Ectodermal cell (in vitro differentiated cells): ENCODE results near the gene CDH1.

ENCODE experiments used
- H3K27ac ChIP-seq: 2 replicates; pipeline ENCODE4 v1.7.0; 2013; ENCODE audit warnings: mild to moderate bottlenecking, low read depth, low read length; ENCODE audit not compliant: insufficient read depth, poor library complexity, severe bottlenecking
- H3K27me3 ChIP-seq: 2 replicates; pipeline ENCODE4 v1.7.0; 2013; ENCODE audit warnings: mild to moderate bottlenecking, low read length; ENCODE audit not compliant: insufficient read depth, control insufficient read depth, poor library complexity, severe bottlenecking
- H3K36me3 ChIP-seq: one replicate; pipeline ENCODE4 v1.7.0; 2013; ENCODE audit warnings: low read length; ENCODE audit not compliant: control insufficient read depth, insufficient read depth
- H3K4me1 ChIP-seq: one replicate; pipeline ENCODE4 v1.7.0; 2013; ENCODE audit warnings: low read length; ENCODE audit not compliant: control insufficient read depth, insufficient read depth
- H3K4me3 ChIP-seq: 2 replicates; pipeline ENCODE4 v1.7.0; 2013; ENCODE audit warnings: low read depth, low read length, control low read depth; ENCODE audit not compliant: insufficient read depth
- H3K9me3 ChIP-seq: 2 replicates; pipeline ENCODE4 v1.7.0; 2013; ENCODE audit warnings: mild to moderate bottlenecking, low read length, moderate library complexity; ENCODE audit not compliant: control insufficient read depth
- WGBS, 2 experiments: methylation state at CpG; one replicate each; pipeline ENCODE4 v1.1.7; 2013; ENCODE audit warnings: missing lambda C conversion rate in 2 of 2; 5-methylcytosine and 5-hydroxymethylcytosine counted together

The CDH1 gene

GRCh38 chr16:68743664-68744063 is 6.6 kb downstream of the CDH1 start:
- no peak overlapping the region for H3K4me3 ChIP-seq
- no peaks in the 10 kb centered on the region for H3K9me3 ChIP-seq
- peaks cover 1% of the 10 kb centered on the region for H3K27me3 ChIP-seq
- H3K4me1 ChIP-seq: no peaks in the 10 kb centered on the region
- no peak overlapping the region for H3K27ac ChIP-seq
- WGBS, 2 experiments: 93 to 95% methylated on average over 3 to 4 of the region's 4 CpGs
- no peaks in the 10 kb centered on the region for H3K36me3 ChIP-seq

GRCh38 chr16:68744744-68745280 is 7.7 kb downstream of the CDH1 start:
- no peaks in the 10 kb centered on the region for H3K36me3 ChIP-seq
- WGBS, 2 experiments: 76 to 82% methylated on average over 11 of the region's 11 CpGs
- no peaks in the 10 kb centered on the region for H3K27me3 ChIP-seq
- no peaks in the 10 kb centered on the region for H3K4me1 ChIP-seq
- no peak overlapping the region for H3K4me3 ChIP-seq
- no peaks in the 10 kb centered on the region for H3K9me3 ChIP-seq
- H3K27ac ChIP-seq: no peak overlapping the region

- Histone ChIP-seq H3K27ac (no peak overlapping the region), H3K4me1 (no peaks in the 10 kb centered on the region), H3K4me3 (no peak overlapping the region), H3K36me3 (no peaks in the 10 kb centered on the region), H3K9me3 (no peaks in the 10 kb centered on the region), H3K27me3 (no peaks in the 10 kb centered on the region)
Measured at GRCh38 chr16:68746951-68747350, 9.9 kb downstream of the CDH1 start.

GRCh38 chr16:68749432-68749831 is 12.3 kb downstream of the CDH1 start:
- H3K9me3 ChIP-seq: no peaks in the 10 kb centered on the region
- H3K4me1 ChIP-seq: peaks cover 4% of the 10 kb centered on the region
- WGBS, 2 experiments: 89 to 91% methylated on average over 3 of the region's 3 CpGs
- H3K27me3 ChIP-seq: no peaks in the 10 kb centered on the region
- no peak overlapping the region for H3K27ac ChIP-seq
- no peak overlapping the region for H3K4me3 ChIP-seq
- H3K36me3 ChIP-seq: no peaks in the 10 kb centered on the region

GRCh38 chr16:68750193-68750695 is 13.2 kb downstream of the CDH1 start:
- WGBS, 2 experiments: 84 to 88% methylated on average over 8 of the region's 8 CpGs
- H3K27ac ChIP-seq: no peak overlapping the region
- H3K4me1 ChIP-seq: peaks cover 4% of the 10 kb centered on the region
- H3K4me3 ChIP-seq: no peak overlapping the region
- no peaks in the 10 kb centered on the region for H3K36me3 ChIP-seq
- no peaks in the 10 kb centered on the region for H3K9me3 ChIP-seq
- no peaks in the 10 kb centered on the region for H3K27me3 ChIP-seq

- Histone ChIP-seq H3K27me3 (no peaks in the 10 kb centered on the region), H3K36me3 (no peaks in the 10 kb centered on the region), H3K4me3 (no peak overlapping the region), H3K4me1 (peaks cover 4% of the 10 kb centered on the region), H3K9me3 (no peaks in the 10 kb centered on the region), H3K27ac (no peak overlapping the region)
- WGBS, 2 experiments: 92 to 95% methylated on average over 3 to 4 of the region's 4 CpGs
Measured at GRCh38 chr16:68751160-68751559, 14.1 kb downstream of the CDH1 start.

- H3K9me3 ChIP-seq: no peaks in the 10 kb centered on the region
- H3K27me3 ChIP-seq: no peaks in the 10 kb centered on the region
- H3K36me3 ChIP-seq: no peaks in the 10 kb centered on the region
- no peak overlapping the region for H3K27ac ChIP-seq
- H3K4me3 ChIP-seq: no peak overlapping the region
- H3K4me1 ChIP-seq: peaks cover 4% of the 10 kb centered on the region
- WGBS, 2 experiments: 88 to 97% methylated on average over 3 of the region's 3 CpGs
Measured at GRCh38 chr16:68752602-68753001, 15.5 kb downstream of the CDH1 start.

- WGBS, 2 experiments: 87 to 92% methylated on average over 7 of the region's 7 CpGs
- Histone ChIP-seq H3K4me1 (peaks cover 4% of the 10 kb centered on the region), H3K27me3 (no peaks in the 10 kb centered on the region), H3K9me3 (no peaks in the 10 kb centered on the region), H3K4me3 (no peak overlapping the region), H3K27ac (no peak overlapping the region), H3K36me3 (no peaks in the 10 kb centered on the region)
Measured at GRCh38 chr16:68754084-68754792, 17.1 kb downstream of the CDH1 start.

- Histone ChIP-seq H3K27me3 (no peaks in the 10 kb centered on the region), H3K36me3 (no peaks in the 10 kb centered on the region), H3K9me3 (no peaks in the 10 kb centered on the region), H3K27ac (no peak overlapping the region), H3K4me1 (peaks cover 8% of the 10 kb centered on the region), H3K4me3 (no peak overlapping the region)
- 86 to 87% methylated on average over 10 of the region's 10 CpGs for WGBS, 2 experiments
Measured at GRCh38 chr16:68756239-68756915, 19.3 kb downstream of the CDH1 start.

- H3K4me1 ChIP-seq: peaks cover 7% of the 10 kb centered on the region
- H3K27ac ChIP-seq: no peak overlapping the region
- no peaks in the 10 kb centered on the region for H3K36me3 ChIP-seq
- H3K27me3 ChIP-seq: no peaks in the 10 kb centered on the region
- no peak overlapping the region for H3K4me3 ChIP-seq
- H3K9me3 ChIP-seq: no peaks in the 10 kb centered on the region
Measured at GRCh38 chr16:68757625-68757935, 20.5 kb downstream of the CDH1 start.
